K562 (cell line): ENCODE measurements around the gene HS3ST5. TPM values are rescaled to one million over a fixed set of nuclear protein-coding genes. Genes with fewer than 3 reads are reported as not detected.

ENCODE experiments used
- ATAC-seq: fragments of 200-7000 bp; cut with Tn5 transposase; 3 replicates; pipeline ENCODE4 v1.9.1; 2020; ENCODE audit warnings: moderate library complexity
- BruUV-seq: library from RNA; stranded (reverse); fragments of 400-500 nt; replicated peaks from 2 replicates; lab custom pipeline; 2021; lab: Mats Ljungman, UMichigan
- CTCF ChIA-PET: fragments of 300-600 bp; formaldehyde crosslinking; extraction: SDS; loops from one replicate; lab custom pipeline; 2021; ENCODE audit warnings: low intra/inter-chr PET ratio; lab: Yijun Ruan, JAX
- POLR2A ChIA-PET: fragments of 300-600, 350-650 bp; sonication (Branson Sonifier 250); formaldehyde crosslinking; extraction: SDS; loops from one replicate; lab custom pipeline; 2021; ENCODE audit warnings: antibody characterized with exemption, inconsistent platforms; lab: Yijun Ruan, JAX
- DNase-seq, 4 experiments: peaks; one replicate each; pipeline versions ENCODE4 v3.0.0 to v3.0.0-alpha.2; 2011 to 2018; ENCODE audit warnings: low spot score in 3 of 4, mixed read lengths in 3 of 4; ENCODE audit errors: extremely low read depth in 1 of 4
- FAIRE-seq: peaks from 2 replicates; lab custom pipeline; 2011; peaks lifted over from hg19 to GRCh38; lab: Jason Lieb, UNC
- H2AFZ ChIP-seq: 2 replicates; pipeline ENCODE4 v1.6.0; 2011; ENCODE audit warnings: low read depth, low read length, control low read depth, inconsistent platforms
- H3K27ac ChIP-seq: fragments of 200-600 bp; 3 replicates; pipeline ENCODE4 v1.8.0; 2011; ENCODE audit warnings: low read depth, mild to moderate bottlenecking, control low read depth, inconsistent platforms, low read length, moderate library complexity, mixed read lengths; ENCODE audit errors: extremely low read depth
- H3K27me3 ChIP-seq, 2 experiments: fragments of 300-600 bp in 1 of 2; 2 replicates in 1 of 2; 3 replicates in 1 of 2; pipeline versions ENCODE4 v1.6.0 to v1.8.0; 2011; ENCODE audit warnings: inconsistent platforms in 2 of 2, low read length in 2 of 2, mild to moderate bottlenecking in 1 of 2, mixed read lengths in 1 of 2, moderate library complexity in 1 of 2; ENCODE audit not compliant: control insufficient read depth in 2 of 2, insufficient read depth in 2 of 2
- H3K36me3 ChIP-seq: fragments of 300-600 bp; 3 replicates; pipeline ENCODE4 v1.8.0; 2011; ENCODE audit warnings: mild to moderate bottlenecking, low read length, inconsistent platforms; ENCODE audit not compliant: control insufficient read depth, insufficient read depth
- H3K4me1 ChIP-seq, 2 experiments: fragments of 200-600 bp in 1 of 2; replicated peaks in 1 of 2; 2 replicates in 1 of 2; 3 replicates in 1 of 2; pipeline versions ENCODE4 v1.5.1 to v1.8.0; 2011; ENCODE audit warnings: inconsistent platforms in 2 of 2, low read length in 2 of 2, mild to moderate bottlenecking in 1 of 2, mixed read lengths in 1 of 2, moderate library complexity in 1 of 2; ENCODE audit not compliant: control insufficient read depth in 2 of 2, insufficient read depth in 2 of 2
- H3K4me2 ChIP-seq: 2 replicates; pipeline ENCODE4 v1.6.1; 2011; ENCODE audit warnings: low read length, control low read depth, inconsistent platforms, mixed read lengths; ENCODE audit not compliant: insufficient read depth
- H3K4me3 ChIP-seq: fragments of 200-600 bp; sonication (generic), shearing (Covaris generic); 2 replicates; pipeline ENCODE4 v1.5.1; 2016; ENCODE audit warnings: control low read depth, inconsistent platforms
- H3K79me2 ChIP-seq: fragments of 200-600 bp; 3 replicates; pipeline ENCODE4 v1.8.0; 2011; ENCODE audit warnings: low read length, inconsistent platforms; ENCODE audit not compliant: control insufficient read depth, insufficient read depth
- H3K9ac ChIP-seq, 2 experiments: 2 replicates each; pipeline versions ENCODE4 v1.6.0 to v1.6.1; 2011; ENCODE audit warnings: low read depth in 2 of 2, low read length in 2 of 2, control low read depth in 1 of 2, inconsistent platforms in 1 of 2, mild to moderate bottlenecking in 1 of 2, mixed read lengths in 1 of 2; ENCODE audit not compliant: insufficient read depth in 1 of 2
- H3K9me1 ChIP-seq: one replicate; pipeline ENCODE4 v1.6.0; 2011; ENCODE audit warnings: inconsistent platforms, mild to moderate bottlenecking, low read length, moderate library complexity; ENCODE audit not compliant: control insufficient read depth, insufficient read depth
- H3K9me3 ChIP-seq: replicated peaks from 2 replicates; pipeline ENCODE4 v1.5.1; 2011; ENCODE audit warnings: low read depth, low read length, inconsistent platforms; ENCODE audit not compliant: control insufficient read depth, insufficient read depth
- H4K20me1 ChIP-seq: replicated peaks from 2 replicates; pipeline ENCODE4 v1.6.1; 2011; ENCODE audit warnings: low read length, inconsistent platforms, mixed read lengths; ENCODE audit not compliant: control insufficient read depth, insufficient read depth
- CHAMP1 ChIP-seq: fragments of 450-650 bp; IDR thresholded peaks from 2 replicates; pipeline ENCODE4 v1.6.1; 2016; ENCODE audit warnings: mild to moderate bottlenecking
- DPF2 ChIP-seq: fragments of 450-650 bp; IDR thresholded peaks from 2 replicates; pipeline ENCODE4 v1.6.1; 2016
- MEF2A ChIP-seq: IDR thresholded peaks from 2 replicates; pipeline ENCODE4 v1.6.1; 2011; ENCODE audit warnings: low read depth, mild to moderate bottlenecking, low read length, moderate library complexity; ENCODE audit not compliant: control insufficient read depth
- RBM25 ChIP-seq: fragments of 200-400 bp; formaldehyde crosslinking; IDR thresholded peaks from 2 replicates; pipeline ENCODE4 v1.6.1; 2018; ENCODE audit warnings: low read length, low read depth, moderate library complexity; ENCODE audit not compliant: severe bottlenecking
- SMAD2 ChIP-seq: fragments of 150-350 bp; IDR thresholded peaks from 2 replicates; pipeline ENCODE4 v1.6.1; 2014; ENCODE audit warnings: low read depth, mild to moderate bottlenecking, low read length
- WGBS: fragments of 100-300 bp; shearing (Covaris generic); methylation state at CpG from one replicate; pipeline ENCODE4 v1.1.6; 2016; ENCODE audit warnings: low coverage, mixed read lengths; ENCODE audit not compliant: insufficient coverage; ENCODE audit errors: missing lambda C conversion rate; 5-methylcytosine and 5-hydroxymethylcytosine counted together
- in situ Hi-C: fragments of 300-500 bp; cut with MboI; formaldehyde crosslinking; loops from 4 replicates; pipeline ENCODE4 v1.15.0; 2018; ENCODE audit warnings: inconsistent platforms, mixed read lengths
- intact Hi-C: fragments of 100-400 bp; cut with micrococcal nuclease; formaldehyde crosslinking; loops from 2 replicates; pipeline ENCODE4 v1.14.2; 2022
- polyA plus RNA-seq, 8 experiments: library from polyadenylated mRNA; depleted of rRNA in 4 of 8; stranded (reverse) in 5 of 8; unstranded in 3 of 8; fragments of >200 nt; fragmentation: Nextera tagmentation in 2 of 8; fragmentation: Illumina TruSeq in 1 of 8; extraction: Ambion mirVana in 2 of 8; extraction: Trizol in 1 of 8; gene quantifications; 2 replicates each; pipeline versions ENCODE4 v1.2.1 to v1.2.3, GENCODE V29; 2011 to 2014; ENCODE audit warnings: inconsistent platforms in 1 of 8, missing spikeins in 1 of 8
- total RNA-seq, 7 experiments: library from RNA; depleted of rRNA in 6 of 7; stranded (reverse); fragments of >200 nt in 6 of 7; fragmentation: Illumina TruSeq in 2 of 7; extraction: Trizol in 2 of 7; gene quantifications; 2 replicates each; pipeline versions ENCODE4 v1.2.1 to v1.2.3, GENCODE V29; 2011 to 2021; ENCODE audit warnings: low replicate concordance in 1 of 7
- TF ChIP-seq, protein P1 (sequence below): IDR thresholded peaks from 2 replicates; pipeline ENCODE4 v1.6.1; 2011; ENCODE audit warnings: borderline replicate concordance, low read depth, mild to moderate bottlenecking, moderate library complexity, low read length; ENCODE audit not compliant: insufficient read depth, poor library complexity, severe bottlenecking
- TF ChIP-seq, protein P2 (sequence below), 2 experiments: fragments of 450-650 bp in 1 of 2; sonication (generic) in 1 of 2; formaldehyde crosslinking in 1 of 2; IDR thresholded peaks; 2 replicates each; pipeline versions ENCODE4 v1.7.1 to v1.9.0; 2016 to 2022; ENCODE audit warnings: inconsistent platforms in 1 of 2, mild to moderate bottlenecking in 1 of 2, missing genetic modification reagents in 1 of 2

HS3ST5 gene
- total and polyA plus RNA-seq, 9 of the 15 experiments (the other 6 are each of a cell fraction or from before 2014, with no cell fraction given) = not detected

DNA sequence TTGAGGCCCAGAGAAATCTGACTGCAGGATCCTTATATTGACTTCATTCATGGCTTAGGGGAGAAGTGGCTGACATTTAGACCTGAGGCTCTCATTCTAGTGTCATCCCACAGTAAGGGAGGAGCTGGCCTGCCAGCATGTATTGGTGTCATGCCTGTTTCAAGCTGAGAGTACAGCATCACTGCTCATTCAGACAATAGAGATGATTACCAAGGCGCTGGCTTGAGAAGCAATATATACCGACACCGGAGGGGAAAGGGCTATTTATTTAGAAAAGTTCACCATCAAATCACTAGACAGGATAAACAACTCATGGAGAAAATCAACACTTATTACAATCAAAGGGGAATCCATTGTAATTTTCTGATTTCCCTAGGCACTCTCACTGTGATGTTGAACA, 287.5 kb downstream of the HS3ST5 start (continued):
- no peak for TF ChIP-seq CHAMP1
- TF ChIP-seq DPF2 = no peak
- no peak for TF ChIP-seq SMAD2
- no peak for TF ChIP-seq MEF2A
- TF ChIP-seq, protein P1, sequence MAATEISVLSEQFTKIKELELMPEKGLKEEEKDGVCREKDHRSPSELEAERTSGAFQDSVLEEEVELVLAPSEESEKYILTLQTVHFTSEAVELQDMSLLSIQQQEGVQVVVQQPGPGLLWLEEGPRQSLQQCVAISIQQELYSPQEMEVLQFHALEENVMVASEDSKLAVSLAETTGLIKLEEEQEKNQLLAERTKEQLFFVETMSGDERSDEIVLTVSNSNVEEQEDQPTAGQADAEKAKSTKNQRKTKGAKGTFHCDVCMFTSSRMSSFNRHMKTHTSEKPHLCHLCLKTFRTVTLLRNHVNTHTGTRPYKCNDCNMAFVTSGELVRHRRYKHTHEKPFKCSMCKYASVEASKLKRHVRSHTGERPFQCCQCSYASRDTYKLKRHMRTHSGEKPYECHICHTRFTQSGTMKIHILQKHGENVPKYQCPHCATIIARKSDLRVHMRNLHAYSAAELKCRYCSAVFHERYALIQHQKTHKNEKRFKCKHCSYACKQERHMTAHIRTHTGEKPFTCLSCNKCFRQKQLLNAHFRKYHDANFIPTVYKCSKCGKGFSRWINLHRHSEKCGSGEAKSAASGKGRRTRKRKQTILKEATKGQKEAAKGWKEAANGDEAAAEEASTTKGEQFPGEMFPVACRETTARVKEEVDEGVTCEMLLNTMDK = no peak

- Histone ChIP-seq H3K79me2 (no peaks in the 10 kb centered on the region), H3K27me3 (no peaks in the 10 kb centered on the region), H4K20me1 (no peaks in the 10 kb centered on the region), H3K4me3 (no peak overlapping the region), H2AFZ (no peak overlapping the region), H3K36me3 (no peaks in the 10 kb centered on the region), H3K9ac (no peak overlapping the region), H3K27ac (no peak overlapping the region), H3K4me2 (no peak overlapping the region), H3K4me1 (no peaks in the 10 kb centered on the region), H3K9me1 (no peaks in the 10 kb centered on the region), H3K9me3 (no peaks in the 10 kb centered on the region)
- no peak for DNase-seq
- intact Hi-C loops = no loop called here
- POLR2A ChIA-PET = no interaction called here
- FAIRE-seq = no peak
- in situ Hi-C loops = no loop called here
- no peak for ATAC-seq
- 0% methylated on average over 1 of the region's 1 CpG for WGBS
- no TSS peak for BruUV-seq
- CTCF ChIA-PET = no interaction called here
- no peak for TF ChIP-seq RBM25
- TF ChIP-seq, protein P2, sequence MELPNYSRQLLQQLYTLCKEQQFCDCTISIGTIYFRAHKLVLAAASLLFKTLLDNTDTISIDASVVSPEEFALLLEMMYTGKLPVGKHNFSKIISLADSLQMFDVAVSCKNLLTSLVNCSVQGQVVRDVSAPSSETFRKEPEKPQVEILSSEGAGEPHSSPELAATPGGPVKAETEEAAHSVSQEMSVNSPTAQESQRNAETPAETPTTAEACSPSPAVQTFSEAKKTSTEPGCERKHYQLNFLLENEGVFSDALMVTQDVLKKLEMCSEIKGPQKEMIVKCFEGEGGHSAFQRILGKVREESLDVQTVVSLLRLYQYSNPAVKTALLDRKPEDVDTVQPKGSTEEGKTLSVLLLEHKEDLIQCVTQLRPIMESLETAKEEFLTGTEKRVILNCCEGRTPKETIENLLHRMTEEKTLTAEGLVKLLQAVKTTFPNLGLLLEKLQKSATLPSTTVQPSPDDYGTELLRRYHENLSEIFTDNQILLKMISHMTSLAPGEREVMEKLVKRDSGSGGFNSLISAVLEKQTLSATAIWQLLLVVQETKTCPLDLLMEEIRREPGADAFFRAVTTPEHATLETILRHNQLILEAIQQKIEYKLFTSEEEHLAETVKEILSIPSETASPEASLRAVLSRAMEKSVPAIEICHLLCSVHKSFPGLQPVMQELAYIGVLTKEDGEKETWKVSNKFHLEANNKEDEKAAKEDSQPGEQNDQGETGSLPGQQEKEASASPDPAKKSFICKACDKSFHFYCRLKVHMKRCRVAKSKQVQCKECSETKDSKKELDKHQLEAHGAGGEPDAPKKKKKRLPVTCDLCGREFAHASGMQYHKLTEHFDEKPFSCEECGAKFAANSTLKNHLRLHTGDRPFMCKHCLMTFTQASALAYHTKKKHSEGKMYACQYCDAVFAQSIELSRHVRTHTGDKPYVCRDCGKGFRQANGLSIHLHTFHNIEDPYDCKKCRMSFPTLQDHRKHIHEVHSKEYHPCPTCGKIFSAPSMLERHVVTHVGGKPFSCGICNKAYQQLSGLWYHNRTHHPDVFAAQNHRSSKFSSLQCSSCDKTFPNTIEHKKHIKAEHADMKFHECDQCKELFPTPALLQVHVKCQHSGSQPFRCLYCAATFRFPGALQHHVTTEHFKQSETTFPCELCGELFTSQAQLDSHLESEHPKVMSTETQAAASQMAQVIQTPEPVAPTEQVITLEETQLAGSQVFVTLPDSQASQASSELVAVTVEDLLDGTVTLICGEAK (IDR thresholded peaks at IDR 0.05) = no peak
- TF ChIP-seq, protein P2 (CRISPR knock-in tag; IDR thresholded peaks at IDR 0.05) = no peak
Measured at GRCh38 chr6:114053791-114054190, 289.0 kb downstream of the HS3ST5 start.
